ENCODE results near the gene LDLRAP1.

GRCh38 chr1:25554430-25554780 lies 11.0 kb downstream of the LDLRAP1 start:
- TF ChIP-seq ARNT (IDR thresholded peaks at IDR 0.05) (no peak), LEF1 (IDR thresholded peaks at IDR 0.05; ENCODE audit: borderline replicate concordance) (no peak), TARDBP (IDR thresholded peaks at IDR 0.05) (no peak), FOXK2 (IDR thresholded peaks at IDR 0.05) (no peak), SP1 (IDR thresholded peaks at IDR 0.05) (no peak), FOXM1 (IDR thresholded peaks at IDR 0.05; ENCODE audit: borderline replicate concordance) (no peak), BHLHE40 (IDR thresholded peaks at IDR 0.05; ENCODE audit: borderline replicate concordance) (no peak), FOXA1 (IDR thresholded peaks at IDR 0.05) (no peak), NFRKB (IDR thresholded peaks at IDR 0.05) (no peak), PKNOX1 (IDR thresholded peaks at IDR 0.05) (no peak), SUZ12 (IDR thresholded peaks at IDR 0.05) (no peak), CTBP1 (IDR thresholded peaks at IDR 0.05; ENCODE audit: borderline replicate concordance) (no peak), ZNF384 (IDR thresholded peaks at IDR 0.05) (no peak), L3MBTL2 (conservative IDR thresholded peaks at IDR 0.05) (no peak)
